ENCODE data around the gene HDGFL2. TPM values are rescaled to one million over a fixed set of nuclear protein-coding genes. Genes with fewer than 3 reads are reported as not detected.
"Not testable (repeated sequence)": the region's sequence is repeated elsewhere in the genome, so short reads cannot be mapped to it uniquely, and the experiment has no call there.

HDGFL2 gene
- polyA plus RNA-seq, 1 experiment, result 23.5 TPM

DNA sequence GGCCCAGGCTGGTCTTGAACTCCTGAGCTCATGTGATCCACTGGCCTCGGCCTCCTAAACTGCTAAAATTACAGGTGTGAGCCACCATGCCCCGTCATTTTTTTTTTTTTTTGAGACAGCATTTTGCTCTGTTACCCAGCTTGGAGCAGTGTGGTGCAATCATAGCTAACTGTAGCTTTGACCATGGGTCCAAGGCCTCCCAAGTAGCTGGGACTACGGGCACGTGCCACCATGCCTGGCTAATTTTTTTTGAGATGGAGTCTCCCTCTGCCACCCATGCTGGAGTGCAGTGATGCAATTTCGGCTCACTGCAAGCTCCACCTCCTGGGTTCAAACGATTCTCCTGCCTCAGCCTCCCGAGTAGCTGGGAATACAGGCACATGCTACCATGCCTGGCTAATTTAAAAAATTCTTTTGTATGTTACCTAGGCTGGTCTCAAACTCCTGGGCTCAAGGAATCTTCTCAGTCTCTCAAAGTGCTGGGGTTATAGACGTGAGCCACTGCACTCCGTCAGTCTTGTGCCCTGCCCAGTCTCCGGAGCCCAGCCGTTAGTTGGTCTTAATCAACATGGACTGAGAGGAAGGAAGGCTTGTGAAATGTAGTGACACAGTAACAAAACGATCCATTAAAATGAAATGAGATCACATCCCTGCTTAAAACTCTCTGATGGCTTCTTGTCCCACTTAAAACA is 69.2 kb downstream of the HDGFL2 start:
- Histone ChIP-seq H3K4me3 (ENCODE audit: low read depth, low read length) (no peak overlapping the region), H3K27ac (ENCODE audit: low read depth, low read length) (no peak overlapping the region), H3K9me3 (ENCODE audit: control insufficient read depth, insufficient read depth, low read length) (peaks cover 4% of the 10 kb centered on the region), H3K27me3 (ENCODE audit: control insufficient read depth, insufficient read depth, low read length) (peaks cover 12% of the 10 kb centered on the region)
- DNase-seq (ENCODE audit: low read depth, low spot score), result no peak
- POLR2A ChIA-PET, result no interaction called here
- CTCF ChIA-PET, result interaction anchor here (0.6 to 1.2 kb wide), 6 partner anchors 17 to 309 kb away, joined by 3 to 8 read pairs (median 3); no protein-coding TSS in a partner anchor
- no peak for TF ChIP-seq CTCF (IDR thresholded peaks at IDR 0.05; ENCODE audit: low read depth, low read length)

- H3K27ac ChIP-seq (ENCODE audit: low read depth, low read length); H3K9me3 ChIP-seq (ENCODE audit: control insufficient read depth, insufficient read depth, low read length); CTCF ChIA-PET; DNase-seq (ENCODE audit: low read depth, low spot score); H3K4me3 ChIP-seq (ENCODE audit: low read depth, low read length): not testable (repeated sequence)
- peaks cover 10% of the 10 kb centered on the region for H3K27me3 ChIP-seq (ENCODE audit: control insufficient read depth, insufficient read depth, low read length)
- POLR2A ChIA-PET, result interaction anchor here (0.5 kb wide), 1 partner anchor 10 kb away, joined by 3 read pairs; no protein-coding TSS in a partner anchor
These were observed 69.7 kb downstream of the HDGFL2 start for GRCh38 chr19:4541806-4542145.

DNA sequence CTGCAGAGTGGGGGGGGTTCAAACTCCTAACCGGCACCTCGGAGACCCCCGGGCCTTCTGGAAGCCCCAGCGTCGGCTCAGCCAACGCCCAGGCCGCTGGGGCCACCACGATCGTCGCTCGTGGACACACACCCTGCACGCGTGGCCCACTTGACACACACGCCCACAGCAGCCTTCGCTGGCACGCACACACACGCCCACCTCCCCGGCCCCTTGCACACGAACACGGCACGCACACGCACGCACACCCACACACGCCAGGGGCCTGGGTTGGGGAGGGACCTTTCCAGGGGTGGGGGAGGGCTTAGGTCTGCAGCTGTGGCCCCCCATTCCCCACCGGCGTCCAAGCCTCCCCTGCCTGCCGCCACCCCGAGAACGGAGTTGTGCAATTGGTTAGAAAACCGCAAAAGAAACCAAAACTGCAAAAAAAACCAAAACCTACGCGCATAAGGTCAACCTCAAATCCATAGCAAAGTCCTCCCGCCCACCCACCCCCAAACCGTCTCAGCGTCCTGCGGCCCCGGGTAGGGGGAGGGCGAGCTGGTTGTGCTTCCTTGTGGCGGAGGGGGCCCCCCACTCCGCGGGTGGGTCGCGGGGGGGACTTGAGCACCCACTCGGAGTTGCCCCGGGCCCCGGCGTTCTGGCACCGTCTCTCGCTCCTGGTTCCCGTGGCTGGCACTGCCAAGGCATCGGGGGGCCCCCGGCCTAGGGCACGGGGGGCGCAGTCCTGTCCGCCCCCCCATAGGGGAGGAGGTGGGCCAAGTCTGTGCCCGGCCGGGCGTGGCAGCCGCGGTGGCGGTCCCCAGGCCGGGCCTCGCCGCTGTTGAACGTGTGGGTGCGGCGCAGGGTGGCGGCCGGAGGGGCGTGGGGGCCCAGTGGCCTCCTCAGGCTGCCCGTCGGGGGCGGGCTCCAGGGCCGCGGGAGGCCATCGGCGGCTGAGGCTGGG is 71.1 kb downstream of the HDGFL2 start:
- TF ChIP-seq CTCF (IDR thresholded peaks at IDR 0.05; ENCODE audit: low read depth, low read length), result no peak
- H3K9me3 ChIP-seq (ENCODE audit: control insufficient read depth, insufficient read depth, low read length), result peaks cover 4% of the 10 kb centered on the region
- no peak overlapping the region for H3K27ac ChIP-seq (ENCODE audit: low read depth, low read length)
- no peak overlapping the region for H3K4me3 ChIP-seq (ENCODE audit: low read depth, low read length)
- ChIA-PET CTCF (no interaction called here), POLR2A (no interaction called here)
- peaks cover 9% of the 10 kb centered on the region for H3K27me3 ChIP-seq (ENCODE audit: control insufficient read depth, insufficient read depth, low read length)
- DNase-seq (ENCODE audit: low read depth, low spot score), result no peak

DNA sequence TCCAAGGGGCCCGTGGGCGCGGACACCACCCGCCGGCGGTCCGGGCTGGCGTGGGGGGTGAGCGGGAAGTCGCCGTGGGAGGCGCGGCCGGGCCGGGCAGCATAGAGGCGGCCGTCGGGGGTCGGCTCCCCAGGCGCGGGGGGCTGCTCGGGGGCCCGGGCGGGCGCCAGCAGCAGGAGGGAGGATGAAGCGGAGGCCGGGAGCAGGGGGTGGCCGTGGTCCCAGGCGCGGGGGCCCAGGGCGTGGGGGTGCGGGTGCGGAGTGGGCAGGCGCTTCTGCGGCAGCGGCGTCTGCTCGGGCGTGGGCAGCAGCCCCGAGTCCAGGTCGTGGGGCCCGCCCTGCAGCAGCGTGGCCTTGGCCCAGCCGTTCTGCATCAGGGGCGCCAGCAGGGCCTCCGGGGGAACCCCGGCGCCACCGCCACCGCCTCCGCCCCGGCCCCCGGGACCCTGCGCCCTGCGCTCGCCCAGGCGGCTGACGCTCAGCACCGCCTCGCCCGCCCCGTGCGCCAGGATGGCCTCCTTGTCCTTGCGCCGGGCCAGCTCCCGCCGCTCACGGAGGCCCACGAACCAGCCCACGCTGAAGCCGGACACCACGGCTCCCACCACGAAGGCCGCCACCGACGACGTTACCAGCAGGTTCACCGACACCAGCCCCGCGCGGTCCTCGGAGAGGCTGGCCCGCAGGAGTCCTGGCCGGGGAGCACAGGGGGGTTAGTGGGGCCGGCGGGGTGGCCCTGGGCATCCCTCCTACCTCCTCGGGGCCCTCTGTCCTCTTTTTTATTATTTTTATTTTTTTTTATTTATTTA is 71.9 kb downstream of the HDGFL2 start:
- TF ChIP-seq CTCF (IDR thresholded peaks at IDR 0.05; ENCODE audit: low read depth, low read length), result no peak
- peaks cover 5% of the 10 kb centered on the region for H3K27me3 ChIP-seq (ENCODE audit: control insufficient read depth, insufficient read depth, low read length)
- ChIA-PET CTCF (interaction anchor here (1.4 kb wide), 1 partner anchor 23 kb away, joined by 4 read pairs; no protein-coding TSS in a partner anchor), POLR2A (interaction anchor here (0.5 kb wide), 1 partner anchor 552 kb away, joined by 3 read pairs; no protein-coding TSS in a partner anchor)
- H3K9me3 ChIP-seq (ENCODE audit: control insufficient read depth, insufficient read depth, low read length), result peaks cover 4% of the 10 kb centered on the region
- no peak for DNase-seq (ENCODE audit: low read depth, low spot score)
- no peak overlapping the region for H3K27ac ChIP-seq (ENCODE audit: low read depth, low read length)
- H3K4me3 ChIP-seq (ENCODE audit: low read depth, low read length), result no peak overlapping the region

All from AG04450 (cell line).